C4-2B (cell line): ENCODE data around the gene RNF214.

Experiments
- ZFX ChIP-seq: fragments of 450-650 bp; IDR thresholded peaks from 2 replicates; pipeline ENCODE4 v1.6.1; 2017
- TF ChIP-seq, protein P1 (sequence below): fragments of 450-650 bp; conservative IDR thresholded peaks from 2 replicates; pipeline ENCODE4 v1.5.1; 2017; ENCODE audit warnings: mild to moderate bottlenecking

DNA sequence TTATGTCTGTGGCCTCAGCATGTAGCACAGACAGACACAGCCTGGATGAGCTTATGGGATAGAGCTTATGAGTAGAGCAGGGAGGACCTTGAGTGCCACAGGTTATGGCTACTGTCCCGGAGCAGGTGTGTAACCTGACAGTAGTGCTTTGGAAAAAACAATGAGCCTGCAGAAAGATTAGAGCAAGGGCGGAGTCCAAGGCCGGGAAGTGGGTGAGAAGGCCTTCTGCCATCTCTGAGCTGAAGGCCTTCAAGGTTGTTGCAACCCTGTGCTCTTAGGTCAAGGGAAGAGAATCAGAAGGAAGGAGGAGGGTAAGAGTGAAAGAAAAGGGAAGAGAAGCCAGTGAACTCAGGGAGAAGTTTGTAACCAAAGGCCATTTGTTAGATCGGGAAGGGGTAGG lies 37.2 kb upstream of the RNF214 start:
- TF ChIP-seq, protein P1, sequence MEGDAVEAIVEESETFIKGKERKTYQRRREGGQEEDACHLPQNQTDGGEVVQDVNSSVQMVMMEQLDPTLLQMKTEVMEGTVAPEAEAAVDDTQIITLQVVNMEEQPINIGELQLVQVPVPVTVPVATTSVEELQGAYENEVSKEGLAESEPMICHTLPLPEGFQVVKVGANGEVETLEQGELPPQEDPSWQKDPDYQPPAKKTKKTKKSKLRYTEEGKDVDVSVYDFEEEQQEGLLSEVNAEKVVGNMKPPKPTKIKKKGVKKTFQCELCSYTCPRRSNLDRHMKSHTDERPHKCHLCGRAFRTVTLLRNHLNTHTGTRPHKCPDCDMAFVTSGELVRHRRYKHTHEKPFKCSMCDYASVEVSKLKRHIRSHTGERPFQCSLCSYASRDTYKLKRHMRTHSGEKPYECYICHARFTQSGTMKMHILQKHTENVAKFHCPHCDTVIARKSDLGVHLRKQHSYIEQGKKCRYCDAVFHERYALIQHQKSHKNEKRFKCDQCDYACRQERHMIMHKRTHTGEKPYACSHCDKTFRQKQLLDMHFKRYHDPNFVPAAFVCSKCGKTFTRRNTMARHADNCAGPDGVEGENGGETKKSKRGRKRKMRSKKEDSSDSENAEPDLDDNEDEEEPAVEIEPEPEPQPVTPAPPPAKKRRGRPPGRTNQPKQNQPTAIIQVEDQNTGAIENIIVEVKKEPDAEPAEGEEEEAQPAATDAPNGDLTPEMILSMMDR: no peak
- no peak for TF ChIP-seq ZFX
